OCI-LY3 (cell line): ENCODE measurements around the gene FADS3.

ENCODE experiments used
- EZH2phosphoT487 ChIP-seq: fragments of 200-600 bp; shearing (Covaris generic); IDR thresholded peaks from 2 replicates; pipeline ENCODE4 v1.6.1; 2018; ENCODE audit warnings: antibody characterized with exemption, mixed run types, low read depth
- TF ChIP-seq, protein P1 (sequence below): fragments of 200-600, 300-600 bp; sonication (generic); IDR thresholded peaks from 2 replicates; pipeline ENCODE4 v1.5.1; 2014; ENCODE audit warnings: antibody characterized with exemption, low read length, low read depth

DNA sequence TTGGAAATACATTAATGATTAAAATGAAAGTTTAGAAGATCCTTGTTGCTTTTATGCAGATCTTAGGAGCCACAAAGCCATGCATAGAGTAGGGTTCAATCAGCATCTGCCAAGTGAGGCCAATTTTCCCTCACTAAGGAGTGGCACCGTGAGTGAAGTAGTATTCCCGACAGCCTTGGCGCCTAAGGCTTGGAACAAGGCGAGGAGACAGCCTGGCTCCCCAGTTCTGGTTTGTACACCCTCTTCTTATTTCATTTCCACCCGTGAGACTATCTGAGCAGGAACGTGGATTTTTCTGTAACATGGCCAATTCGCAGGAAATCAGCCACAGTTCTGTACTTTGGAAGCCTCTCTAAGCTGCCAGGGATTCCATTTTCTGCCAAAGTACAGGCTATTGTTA, 40.7 kb downstream of the FADS3 start:
- TF ChIP-seq, protein P1, sequence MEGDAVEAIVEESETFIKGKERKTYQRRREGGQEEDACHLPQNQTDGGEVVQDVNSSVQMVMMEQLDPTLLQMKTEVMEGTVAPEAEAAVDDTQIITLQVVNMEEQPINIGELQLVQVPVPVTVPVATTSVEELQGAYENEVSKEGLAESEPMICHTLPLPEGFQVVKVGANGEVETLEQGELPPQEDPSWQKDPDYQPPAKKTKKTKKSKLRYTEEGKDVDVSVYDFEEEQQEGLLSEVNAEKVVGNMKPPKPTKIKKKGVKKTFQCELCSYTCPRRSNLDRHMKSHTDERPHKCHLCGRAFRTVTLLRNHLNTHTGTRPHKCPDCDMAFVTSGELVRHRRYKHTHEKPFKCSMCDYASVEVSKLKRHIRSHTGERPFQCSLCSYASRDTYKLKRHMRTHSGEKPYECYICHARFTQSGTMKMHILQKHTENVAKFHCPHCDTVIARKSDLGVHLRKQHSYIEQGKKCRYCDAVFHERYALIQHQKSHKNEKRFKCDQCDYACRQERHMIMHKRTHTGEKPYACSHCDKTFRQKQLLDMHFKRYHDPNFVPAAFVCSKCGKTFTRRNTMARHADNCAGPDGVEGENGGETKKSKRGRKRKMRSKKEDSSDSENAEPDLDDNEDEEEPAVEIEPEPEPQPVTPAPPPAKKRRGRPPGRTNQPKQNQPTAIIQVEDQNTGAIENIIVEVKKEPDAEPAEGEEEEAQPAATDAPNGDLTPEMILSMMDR: no peak
- no peak for TF ChIP-seq EZH2phosphoT487
